Stimulated activated CD4-positive, alpha-beta T cell treated with anti-CD3 and anti-CD28 coated beads, Interleukin-2, amount 100 ng/mL, for 24 hours (primary cell): ENCODE results near the gene PLCXD3.
"Not testable (repeated sequence)": the region's sequence is repeated elsewhere in the genome, so short reads cannot be mapped to it uniquely, and the experiment has no call there.

Experiments used
- DNase-seq, 2 donors: peaks; one replicate each; pipeline ENCODE4 v3.0.0-alpha.2; 2020

Gene PLCXD3

DNA sequence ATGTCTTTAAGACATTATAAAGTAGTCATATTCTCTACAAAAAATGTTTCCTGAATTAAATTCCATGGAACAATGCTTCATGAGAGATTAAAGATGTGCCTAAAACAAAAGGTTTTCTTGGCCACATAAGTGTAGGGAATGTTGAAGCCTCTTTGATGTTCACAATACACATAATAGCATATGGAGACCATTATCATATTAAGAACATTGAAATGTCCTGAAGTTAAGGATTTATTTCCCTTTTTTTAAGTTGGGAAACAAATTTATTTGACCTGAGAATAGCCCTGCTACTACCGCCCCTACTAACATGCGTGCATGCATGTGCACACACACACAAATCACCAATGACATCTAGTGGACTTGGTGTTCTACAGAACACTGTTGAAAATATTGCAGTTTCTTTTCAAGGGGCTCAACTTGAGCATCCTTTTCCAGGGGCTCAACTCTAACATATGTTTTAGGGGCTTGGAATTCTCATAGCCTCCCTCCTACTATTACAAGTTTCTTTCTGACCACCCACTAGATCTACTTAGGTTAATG lies 172.2 kb downstream of the PLCXD3 start:
- no peak for DNase-seq

DNA sequence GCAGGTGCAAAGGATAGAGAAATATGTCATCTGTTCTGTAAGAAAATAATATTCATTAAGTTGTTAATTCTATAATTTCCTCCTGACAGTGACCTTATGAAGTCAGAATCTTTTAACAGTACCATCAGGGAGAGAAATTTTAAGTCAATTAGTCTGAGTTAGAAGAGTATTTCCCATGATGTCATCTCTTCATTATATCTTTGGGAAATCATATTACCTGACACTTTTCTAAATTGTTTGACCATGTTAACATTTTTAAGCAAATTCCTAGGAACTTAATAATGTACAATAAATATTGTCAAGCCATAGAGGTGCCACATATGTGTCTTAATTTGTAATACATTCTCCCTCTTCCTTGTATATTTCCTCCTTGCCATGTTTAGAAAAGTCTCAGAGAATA lies 172.7 kb downstream of the PLCXD3 start:
- DNase-seq, result no peak

DNA sequence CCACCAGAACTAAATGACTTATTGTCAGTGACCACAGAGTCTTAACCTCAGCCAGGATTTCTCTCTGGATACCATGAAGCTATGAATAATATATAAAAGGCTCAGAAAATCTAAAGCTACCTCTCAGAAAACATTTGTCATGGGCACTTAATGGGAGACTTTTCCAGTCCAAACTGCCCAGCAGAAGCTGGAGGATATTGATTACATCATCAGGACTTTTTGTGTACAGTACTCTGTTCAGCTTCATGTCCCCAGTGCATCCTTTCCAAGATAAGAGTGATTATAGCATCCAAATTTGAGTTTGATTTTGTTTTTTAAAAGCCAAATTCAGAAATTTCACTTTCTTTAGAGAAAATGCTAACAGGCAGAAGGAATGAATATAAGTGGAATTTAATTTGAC lies 173.2 kb downstream of the PLCXD3 start:
- no peak for DNase-seq

DNA sequence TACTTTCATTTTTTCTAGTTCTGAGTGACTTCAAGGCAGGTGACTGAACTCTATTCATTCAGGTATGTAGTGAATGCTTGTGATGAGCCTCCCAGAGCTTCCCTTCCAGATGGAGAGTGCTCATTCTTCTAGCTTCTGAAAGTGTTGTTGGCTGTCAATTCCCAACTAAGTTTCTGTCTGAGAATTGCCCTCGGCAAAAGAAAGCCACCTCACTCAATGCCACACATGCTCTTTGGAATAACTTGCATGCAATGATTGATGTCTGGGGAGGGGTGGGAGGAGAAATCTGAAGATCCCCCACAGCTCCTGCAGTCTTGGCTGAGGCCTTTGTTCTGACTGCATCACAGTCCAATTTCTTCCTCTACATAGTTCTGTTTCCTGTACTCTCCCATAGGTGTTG lies 173.9 kb downstream of the PLCXD3 start:
- DNase-seq, result no peak

DNA sequence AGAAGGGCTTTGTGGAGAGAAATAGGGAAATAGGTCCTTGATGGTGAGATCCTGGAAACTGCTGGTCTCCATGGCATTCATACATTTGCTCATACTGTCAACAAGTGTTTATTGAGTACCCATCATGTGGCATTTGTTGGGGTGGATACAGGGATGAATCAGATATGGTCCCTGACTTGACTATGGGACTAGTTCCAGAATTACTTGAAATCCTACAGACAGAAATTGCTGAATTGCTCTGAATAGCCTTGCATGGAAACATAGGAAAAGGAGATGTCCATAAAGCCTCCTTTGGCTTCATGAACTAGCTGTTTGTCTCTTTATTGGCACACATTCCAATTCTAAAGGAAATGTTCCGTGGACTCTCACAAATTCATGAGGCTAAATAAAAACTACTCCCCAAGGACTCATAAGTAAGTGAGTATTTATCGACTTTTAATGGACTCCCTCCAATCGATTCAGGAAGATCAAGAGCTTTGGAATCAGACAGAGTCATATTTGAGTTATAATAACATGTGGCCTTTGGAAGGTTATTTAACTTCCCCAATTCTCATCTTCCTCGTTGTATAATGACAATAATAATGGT lies 174.7 kb downstream of the PLCXD3 start:
- no peak for DNase-seq

DNA sequence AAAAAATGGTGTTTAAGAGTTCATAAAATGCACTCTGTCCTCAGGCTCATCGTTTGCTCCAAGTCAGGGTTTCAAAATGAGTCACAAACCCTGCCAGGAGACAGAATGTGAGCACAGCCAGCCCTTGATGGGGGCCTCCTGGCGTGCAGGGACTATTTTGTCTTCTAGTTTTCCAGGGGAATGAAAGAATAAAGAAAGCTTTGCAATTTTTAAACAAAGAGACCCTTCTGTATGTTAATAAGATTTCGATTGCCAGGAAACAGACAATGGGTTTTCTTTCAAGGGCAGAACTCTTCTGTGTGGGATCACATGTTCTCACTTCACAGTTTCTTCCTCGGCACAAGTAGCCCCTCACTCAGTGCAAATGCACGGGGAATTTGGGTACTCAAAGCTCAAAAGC lies 175.6 kb downstream of the PLCXD3 start:
- no peak for DNase-seq

DNA sequence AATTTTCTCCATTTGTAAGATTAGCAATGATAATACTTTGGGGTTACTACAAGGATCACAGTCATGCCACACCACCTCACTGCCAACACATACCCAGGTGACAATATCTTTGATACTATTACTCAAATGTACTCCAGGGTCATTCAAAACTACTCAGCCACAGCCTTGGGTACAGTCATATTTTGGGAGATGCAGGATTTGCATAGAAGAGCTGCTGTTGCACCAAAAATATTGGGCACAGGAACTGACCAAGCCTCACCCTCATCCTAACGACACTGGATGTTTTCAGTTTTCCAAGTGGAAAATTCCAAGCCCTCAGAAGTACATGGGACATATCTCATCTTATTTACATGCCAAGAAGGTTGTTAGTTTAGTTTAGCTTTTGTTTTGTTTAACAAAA lies 176.2 kb downstream of the PLCXD3 start:
- no peak for DNase-seq

DNA sequence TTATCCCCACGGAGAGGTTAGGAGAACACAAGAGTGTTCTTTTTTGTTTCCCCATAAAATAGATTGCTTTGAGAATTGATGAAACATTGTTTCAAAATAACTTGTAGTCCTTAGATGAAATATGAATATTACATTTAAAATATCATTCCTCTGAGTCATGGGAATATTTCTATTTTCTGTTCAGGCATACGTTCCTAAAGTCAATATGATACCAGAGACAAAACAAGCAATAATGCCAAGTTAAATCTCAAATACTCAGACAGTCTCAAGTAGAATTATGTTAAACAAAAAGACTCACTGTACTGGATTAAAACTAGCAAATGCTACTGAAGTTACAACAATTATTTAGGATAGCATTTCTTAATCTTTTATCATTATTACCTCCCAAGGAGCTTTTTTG lies 185.3 kb downstream of the PLCXD3 start:
- no peak for DNase-seq

DNA sequence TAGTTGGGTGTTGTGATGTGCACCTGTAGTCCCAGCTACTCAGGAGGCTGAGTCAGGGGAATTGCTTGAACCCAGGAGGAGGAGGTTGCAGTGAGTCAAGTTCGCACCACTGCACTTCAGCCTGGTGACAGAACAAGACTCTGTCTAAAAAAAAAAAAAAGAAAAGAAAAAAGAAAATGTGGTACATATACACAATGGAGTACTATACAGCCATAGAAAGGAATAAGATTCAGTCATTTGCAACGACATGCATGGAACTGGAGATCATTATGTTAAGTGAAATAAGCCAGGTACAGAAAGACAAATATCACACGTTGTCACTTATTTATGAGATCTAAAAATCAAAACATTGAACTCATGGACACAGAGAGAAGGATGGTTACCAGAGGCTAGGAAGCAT lies 187.6 kb downstream of the PLCXD3 start:
- not testable (repeated sequence) for DNase-seq

DNA sequence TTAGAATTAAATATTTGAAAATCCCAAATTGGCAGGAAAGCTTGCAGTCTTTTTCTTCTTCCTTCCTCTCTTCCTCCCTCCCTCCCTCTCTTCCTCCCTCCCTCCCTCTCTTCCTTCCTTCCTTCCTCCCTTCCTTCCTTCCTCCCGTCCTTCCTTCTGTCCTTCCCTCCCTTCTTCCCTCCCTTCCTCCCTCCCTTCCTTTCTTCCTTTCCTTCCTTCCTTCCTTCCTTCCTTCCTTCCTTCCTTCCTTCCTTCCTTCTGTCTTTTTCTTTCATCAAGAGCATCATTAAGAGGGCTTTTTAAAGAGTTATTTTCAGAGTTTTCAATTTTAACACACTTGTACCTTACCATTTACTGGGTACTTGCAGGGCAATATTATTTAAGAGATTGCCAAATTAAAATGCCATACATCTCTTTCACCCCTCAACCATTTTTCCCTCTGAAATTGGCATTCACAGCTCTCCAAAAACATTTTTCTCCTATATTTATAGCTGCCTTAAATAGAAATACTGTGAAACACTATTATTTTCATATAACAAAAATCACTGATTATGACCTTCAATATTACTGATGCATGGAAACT lies 197.8 kb downstream of the PLCXD3 start:
- DNase-seq, result no peak

DNA sequence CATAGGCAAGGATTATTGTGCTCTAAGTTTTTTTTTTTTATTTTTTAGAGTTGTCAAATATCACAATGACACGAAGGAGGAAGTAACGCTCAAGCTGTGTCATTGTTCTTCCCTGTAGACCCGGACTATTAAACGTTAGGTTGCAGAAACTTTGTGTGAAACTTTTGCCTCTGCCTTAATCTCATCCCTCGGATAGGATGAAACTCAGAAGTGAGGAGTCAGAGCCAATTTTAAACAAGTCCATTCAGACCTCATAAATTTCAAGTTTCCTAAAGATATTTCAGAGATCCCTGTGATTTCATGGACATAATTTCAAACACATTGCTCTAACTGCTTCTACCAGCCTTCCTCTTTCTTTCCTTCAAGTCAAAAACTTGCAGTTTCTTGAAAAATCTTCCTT lies 198.3 kb downstream of the PLCXD3 start:
- DNase-seq, result no peak

DNA sequence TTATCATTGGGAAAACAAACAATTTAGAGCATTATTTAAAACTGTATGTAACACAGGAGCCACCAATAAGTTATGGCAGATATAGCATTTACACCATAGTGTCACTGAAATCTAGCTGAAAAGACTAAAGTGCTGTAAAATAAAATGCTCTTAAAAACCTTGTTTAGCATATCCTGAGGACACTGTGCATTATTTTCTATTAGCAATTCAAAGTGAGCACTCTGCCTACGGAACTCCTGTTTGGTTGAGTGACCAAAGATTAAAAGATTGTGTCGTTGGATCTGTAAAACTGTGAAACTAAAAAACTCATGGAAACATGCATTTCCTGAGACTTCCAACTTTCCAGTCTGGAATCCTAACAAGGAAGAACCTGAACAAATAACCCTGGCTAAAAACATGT lies 201.1 kb downstream of the PLCXD3 start:
- DNase-seq, result no peak

DNA sequence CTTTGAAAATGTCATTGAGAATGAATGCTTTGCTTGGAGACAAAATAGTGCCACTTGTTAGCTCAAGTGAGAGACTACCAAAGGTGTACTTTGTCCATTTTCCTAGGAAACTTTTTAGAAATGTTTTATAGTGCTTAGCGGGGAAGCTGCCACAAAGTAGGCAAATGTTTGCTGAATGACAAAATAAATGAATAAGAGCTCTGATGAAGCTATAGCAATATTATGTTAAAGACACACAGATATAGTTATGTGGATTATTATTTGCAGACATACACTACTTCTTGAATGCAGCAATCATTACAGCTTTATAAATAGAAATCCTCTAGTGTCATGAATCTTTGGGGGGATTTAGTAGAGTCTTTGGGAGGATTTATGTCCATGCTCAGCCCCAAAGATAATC lies 204.4 kb downstream of the PLCXD3 start:
- no peak for DNase-seq

DNA sequence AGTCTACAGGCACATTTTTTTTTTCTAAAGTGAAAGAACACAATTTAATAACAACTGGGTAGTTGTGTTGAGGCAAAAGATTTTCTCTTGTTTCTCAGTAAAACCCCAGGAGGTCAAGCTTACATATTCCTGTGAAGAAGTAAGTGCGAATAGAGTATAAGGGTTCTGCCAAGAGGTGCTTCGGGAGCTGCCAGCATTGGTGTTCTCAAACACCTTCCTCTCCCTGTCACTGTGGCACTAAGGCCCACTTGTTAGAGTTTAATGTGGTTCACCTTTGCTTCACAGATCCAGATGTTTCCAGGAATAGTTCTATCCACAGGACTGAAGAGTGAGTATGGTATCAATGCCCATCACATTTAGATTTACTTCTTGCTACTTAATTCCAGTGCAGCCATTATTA lies 205.3 kb downstream of the PLCXD3 start:
- DNase-seq, result no peak

DNA sequence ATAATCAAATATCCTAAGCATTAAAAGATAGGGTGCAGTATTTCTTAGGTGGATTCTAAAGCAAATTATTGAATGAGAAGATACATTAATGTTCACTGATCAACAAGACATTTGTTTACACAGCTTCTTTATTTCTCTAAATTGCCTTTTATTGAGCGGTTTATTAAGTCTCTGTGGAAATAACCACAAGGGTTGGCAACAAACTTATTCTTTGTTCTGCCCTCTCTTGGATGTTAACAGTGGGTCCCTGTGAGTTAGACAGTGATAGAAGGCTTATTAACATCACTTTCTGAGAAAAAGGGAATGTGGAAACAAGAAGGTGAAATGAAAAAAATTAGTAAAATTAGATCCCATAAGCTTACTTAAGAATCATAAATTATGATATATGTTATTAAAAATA lies 214.3 kb downstream of the PLCXD3 start:
- DNase-seq, result no peak

DNA sequence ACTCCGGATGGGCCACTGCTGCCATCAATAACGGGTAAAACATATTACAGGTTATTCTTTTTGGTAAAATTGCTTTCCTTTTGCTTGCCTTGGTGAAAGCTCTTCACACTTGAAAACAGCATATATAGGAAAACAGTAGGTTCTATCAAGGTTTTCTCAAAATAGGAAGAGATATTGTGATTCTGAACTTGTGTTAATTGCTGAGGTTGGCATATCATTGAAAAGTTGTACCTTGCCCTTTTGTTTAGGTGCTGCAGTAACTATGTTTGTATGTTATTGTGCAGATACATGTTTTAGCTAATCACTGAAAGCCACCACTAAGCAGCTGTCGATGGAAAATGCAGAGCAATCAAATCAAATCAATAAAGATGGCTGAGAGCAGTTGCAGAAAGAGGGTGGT lies 219.1 kb downstream of the PLCXD3 start:
- DNase-seq, result no peak

DNA sequence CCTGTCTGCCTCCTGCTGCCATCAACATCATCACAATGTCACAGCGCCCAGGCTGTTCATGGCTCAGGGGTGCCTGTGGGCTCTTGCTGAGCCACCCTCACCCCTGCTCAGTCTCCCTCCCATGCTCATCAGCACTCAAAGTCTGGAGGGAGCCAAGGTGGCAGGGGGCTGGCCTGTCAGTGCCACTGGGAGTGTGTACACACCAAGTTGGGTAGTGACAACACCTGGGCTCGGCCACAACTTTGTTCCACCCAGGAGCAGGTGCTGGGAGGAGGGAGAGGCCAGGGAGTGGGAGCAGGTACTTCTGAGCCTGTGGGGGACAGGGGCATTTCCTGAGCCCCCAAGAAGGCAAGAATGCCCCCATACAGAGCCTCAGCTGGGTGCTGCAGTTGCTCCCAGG lies 219.6 kb downstream of the PLCXD3 start:
- no peak for DNase-seq

DNA sequence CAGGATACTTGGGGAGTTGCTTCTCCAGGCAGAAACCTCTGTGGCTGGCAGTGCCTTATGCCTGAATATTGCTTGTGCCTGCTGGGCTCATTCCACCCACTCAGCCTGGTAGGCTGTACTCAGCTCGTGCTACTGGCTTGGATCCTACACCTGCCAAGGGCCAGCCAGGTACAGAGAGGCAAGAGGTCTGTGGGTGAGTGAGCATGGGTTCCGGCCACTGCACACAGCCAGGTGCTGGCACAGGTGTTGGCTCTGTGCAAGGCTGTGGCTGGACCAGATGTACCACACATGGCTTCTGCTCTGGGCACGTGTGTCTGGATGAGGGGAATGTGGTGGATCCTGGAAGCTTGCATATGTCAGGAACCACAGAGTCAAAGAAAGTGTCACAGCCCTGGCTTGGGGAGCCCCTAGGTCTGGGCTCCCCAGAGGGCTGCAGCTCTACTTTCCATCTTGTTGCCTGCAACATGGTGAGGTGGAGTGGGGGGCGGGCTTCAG lies 220.4 kb downstream of the PLCXD3 start:
- no peak for DNase-seq

DNA sequence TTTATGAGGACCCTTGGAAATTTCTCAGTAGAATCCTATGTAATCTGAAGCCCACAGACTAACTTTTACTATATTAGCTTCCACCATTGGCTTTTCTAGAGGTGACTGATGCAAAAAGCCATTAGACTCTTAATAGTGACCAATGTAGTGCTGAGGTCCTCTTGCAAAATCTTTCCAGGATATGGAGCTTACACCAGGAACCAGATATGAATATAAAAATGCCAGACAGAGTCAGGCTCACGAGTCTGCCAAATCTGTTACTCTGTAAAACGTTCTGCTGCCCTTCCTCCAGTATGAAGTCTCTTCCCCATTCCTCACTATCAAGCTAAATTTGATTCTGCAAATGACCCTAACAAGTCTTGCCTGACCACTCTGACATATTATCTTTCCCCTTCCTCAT lies 223.7 kb downstream of the PLCXD3 start:
- no peak for DNase-seq

DNA sequence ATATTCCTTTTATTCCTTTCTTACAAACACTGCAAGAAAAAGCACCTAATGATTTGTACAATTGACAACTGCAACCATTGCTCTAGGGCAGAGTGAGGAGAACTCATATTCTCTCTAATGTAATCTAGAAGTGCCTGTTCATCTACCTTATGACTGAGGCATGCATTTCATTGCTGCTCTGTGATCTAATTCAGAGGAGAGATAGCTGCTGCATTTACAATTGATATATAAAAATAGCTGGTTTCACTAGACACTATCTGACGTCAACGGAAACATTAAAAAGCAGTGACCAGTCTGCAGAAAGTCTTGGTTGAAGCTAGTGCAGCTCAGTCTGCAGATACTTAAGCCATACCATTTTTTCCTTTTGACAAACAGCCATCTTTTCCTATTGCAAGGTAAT lies 224.2 kb downstream of the PLCXD3 start:
- DNase-seq, result no peak

DNA sequence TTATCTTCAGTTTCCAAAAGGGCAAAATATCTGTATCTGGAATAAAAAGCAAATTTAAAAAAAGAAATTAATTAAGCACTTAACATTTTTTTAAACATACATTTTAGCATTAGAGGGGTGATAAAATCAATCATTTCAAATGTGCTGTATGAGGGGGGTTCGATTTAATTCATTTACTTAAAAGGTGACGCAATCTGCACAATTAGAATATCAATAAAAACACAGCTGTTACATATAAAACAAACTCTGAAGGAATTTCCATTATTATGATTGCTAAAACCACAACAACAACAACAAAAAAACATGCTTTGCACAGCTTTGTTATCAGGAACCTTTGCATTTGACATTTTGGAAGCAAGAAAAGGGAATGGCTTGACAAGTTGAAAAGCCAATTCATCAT lies 225.5 kb downstream of the PLCXD3 start:
- DNase-seq, result no peak

DNA sequence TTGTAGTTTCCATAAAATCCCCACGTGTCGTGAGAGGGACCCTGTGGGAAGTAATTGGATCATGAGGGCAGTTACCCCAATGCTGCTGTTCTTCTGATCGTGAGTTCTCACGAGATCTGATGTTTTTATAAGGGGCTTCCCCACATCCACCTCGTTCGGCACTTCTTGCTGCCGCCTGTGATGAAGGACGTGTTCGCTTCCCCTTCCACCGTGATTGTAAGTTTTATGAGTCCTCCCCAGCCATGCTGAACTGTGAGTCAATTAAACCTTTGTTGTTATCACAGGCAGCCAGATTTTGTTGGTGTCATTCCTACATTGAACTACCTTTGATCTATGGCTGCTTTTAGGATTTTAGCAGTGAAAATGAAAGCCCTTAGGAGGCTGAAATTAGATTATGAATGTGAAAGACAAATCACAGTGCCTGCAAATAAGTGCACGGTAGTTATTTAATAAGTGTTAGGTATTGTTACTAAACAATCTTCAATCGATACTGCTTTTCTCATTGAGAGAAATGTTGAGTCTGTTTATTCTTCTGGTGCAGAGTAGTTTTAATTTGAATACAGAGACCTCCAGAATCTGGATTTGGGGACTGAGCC lies 229.1 kb downstream of the PLCXD3 start:
- no peak for DNase-seq

DNA sequence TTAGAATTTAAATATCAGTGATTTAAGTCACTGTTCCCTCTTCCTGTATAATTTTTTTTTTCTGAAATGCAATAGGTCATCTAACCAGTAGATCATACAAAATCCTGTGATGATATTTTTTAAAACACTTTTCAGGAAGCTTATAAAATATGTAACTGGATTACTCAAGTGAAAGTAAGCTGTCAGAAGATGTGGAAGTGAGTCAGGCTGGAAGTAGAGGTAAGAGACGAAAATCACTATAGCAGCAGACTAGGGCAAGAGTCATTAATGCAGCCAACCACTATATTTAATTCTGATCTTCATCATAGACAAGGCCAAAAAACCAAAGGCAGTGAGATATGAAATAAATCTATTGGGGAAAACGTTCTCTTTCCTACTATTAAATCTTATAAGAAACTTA lies 231.4 kb downstream of the PLCXD3 start:
- DNase-seq, result no peak

DNA sequence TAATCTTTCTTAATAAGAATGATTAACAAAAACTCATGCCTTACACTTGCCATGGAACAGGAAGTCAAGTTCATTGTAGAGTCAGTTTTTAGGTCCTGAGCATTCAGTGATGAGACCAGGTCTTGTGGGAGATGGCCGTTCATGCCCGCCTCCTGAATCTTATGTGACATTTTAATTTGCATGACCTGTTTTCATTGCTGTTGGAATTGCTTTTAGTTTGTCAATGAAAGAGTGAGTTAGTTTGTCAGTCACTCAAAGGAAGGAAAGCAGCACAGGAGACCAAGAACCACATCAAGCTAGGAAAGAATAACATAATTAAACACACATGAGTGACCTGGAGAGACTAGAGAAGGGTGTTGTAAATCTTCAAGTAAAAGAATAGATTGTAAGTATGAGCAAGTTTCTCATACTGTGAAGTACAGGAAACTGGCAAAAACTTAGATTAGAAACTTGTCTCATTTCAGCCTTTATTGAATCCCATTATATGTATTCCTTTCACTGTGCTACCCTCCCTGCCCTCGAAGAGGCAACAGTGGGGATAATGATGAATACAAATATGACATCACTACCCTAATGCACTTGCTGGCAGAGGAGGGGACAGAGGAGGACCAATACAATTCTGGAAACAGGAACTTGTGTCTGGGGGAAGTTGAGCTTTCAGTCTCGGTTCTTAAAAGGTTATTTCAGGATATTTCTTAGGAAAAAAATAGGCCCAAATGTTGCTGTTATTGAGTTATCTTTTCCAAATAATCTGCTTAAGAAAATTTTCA lies 232.7 kb downstream of the PLCXD3 start:
- no peak for DNase-seq
